BE2C (cell line): ENCODE data around the gene DCAF10.

Experiments
- DNase-seq: peaks from one replicate; pipeline ENCODE4 v3.0.0-alpha.2; 2020
- H3K27me3 ChIP-seq: fragments of 250-450 bp; sonication (Bioruptor Pico); 2 replicates; pipeline ENCODE4 v1.5.1; 2020; ENCODE audit warnings: mild to moderate bottlenecking
- H3K36me3 ChIP-seq: fragments of 250-450 bp; sonication (Bioruptor Pico); 2 replicates; pipeline ENCODE4 v1.5.1; 2020; ENCODE audit warnings: mild to moderate bottlenecking
- H3K4me1 ChIP-seq: fragments of 250-450 bp; sonication (Bioruptor Pico); 2 replicates; pipeline ENCODE4 v1.5.1; 2020
- H3K4me3 ChIP-seq: 2 replicates; pipeline ENCODE4 v1.5.1; 2011; ENCODE audit warnings: low read depth, low read length
- H3K9me3 ChIP-seq: fragments of 250-450 bp; sonication (Bioruptor Pico); 2 replicates; pipeline ENCODE4 v1.5.1; 2020
- TF ChIP-seq, protein P1 (sequence below): IDR thresholded peaks from 2 replicates; pipeline ENCODE4 v1.5.1; 2012; ENCODE audit warnings: mild to moderate bottlenecking, low read depth, low read length

DCAF10 gene

DNA sequence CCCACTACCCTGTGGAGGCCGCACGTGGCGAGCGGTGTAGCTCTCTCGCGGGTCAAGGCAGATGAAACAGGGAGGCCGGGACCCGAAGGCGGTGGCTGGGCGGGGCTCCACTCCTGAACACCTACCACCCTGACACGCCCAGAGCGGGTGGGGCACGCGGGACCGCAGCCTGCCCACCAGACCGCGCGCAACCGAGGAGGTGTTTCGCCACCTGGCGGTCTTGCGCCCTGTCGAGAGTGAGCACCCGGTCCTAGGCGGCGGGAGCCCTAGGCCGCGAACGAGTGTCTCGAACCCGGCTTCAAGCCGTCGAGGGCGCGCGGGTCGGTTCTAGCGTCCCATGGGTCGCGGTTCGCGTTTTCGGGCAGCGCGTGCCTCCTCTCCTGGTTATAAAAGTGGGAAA lies 13.5 kb upstream of the DCAF10 start:
- no peak overlapping the region for H3K4me3 ChIP-seq
- H3K9me3 ChIP-seq, result no peaks in the 10 kb centered on the region
- H3K36me3 ChIP-seq, result peaks cover 19% of the 10 kb centered on the region
- no peaks in the 10 kb centered on the region for H3K27me3 ChIP-seq
- H3K4me1 ChIP-seq, result no peaks in the 10 kb centered on the region; the same call in 1 of the 2 replicates
- DNase-seq, result no peak
- TF ChIP-seq, protein P1, sequence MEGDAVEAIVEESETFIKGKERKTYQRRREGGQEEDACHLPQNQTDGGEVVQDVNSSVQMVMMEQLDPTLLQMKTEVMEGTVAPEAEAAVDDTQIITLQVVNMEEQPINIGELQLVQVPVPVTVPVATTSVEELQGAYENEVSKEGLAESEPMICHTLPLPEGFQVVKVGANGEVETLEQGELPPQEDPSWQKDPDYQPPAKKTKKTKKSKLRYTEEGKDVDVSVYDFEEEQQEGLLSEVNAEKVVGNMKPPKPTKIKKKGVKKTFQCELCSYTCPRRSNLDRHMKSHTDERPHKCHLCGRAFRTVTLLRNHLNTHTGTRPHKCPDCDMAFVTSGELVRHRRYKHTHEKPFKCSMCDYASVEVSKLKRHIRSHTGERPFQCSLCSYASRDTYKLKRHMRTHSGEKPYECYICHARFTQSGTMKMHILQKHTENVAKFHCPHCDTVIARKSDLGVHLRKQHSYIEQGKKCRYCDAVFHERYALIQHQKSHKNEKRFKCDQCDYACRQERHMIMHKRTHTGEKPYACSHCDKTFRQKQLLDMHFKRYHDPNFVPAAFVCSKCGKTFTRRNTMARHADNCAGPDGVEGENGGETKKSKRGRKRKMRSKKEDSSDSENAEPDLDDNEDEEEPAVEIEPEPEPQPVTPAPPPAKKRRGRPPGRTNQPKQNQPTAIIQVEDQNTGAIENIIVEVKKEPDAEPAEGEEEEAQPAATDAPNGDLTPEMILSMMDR, result no peak

DNA sequence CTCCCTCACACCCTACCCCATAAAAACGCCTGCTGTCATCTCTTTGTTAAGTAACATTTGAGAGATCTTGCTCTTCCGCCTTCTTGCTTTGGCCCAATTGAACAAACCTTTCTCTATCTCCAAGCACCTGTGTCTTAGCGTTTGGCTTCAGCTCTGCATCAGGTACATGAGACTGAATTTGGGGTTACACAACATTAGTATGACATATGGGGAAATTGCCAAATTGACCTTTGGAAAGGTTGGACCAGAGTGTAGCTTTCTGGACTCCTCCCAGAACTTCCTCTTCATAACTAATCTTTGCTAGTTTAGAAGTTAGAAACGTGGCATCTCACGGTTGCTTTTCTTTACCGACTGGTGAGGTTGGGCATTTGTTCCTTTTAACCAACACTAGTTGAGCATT lies 12.3 kb upstream of the DCAF10 start:
- no peaks in the 10 kb centered on the region for H3K27me3 ChIP-seq
- H3K36me3 ChIP-seq, result peaks cover 6% of the 10 kb centered on the region
- no peak for DNase-seq
- H3K9me3 ChIP-seq, result no peaks in the 10 kb centered on the region
- TF ChIP-seq, protein P1, result no peak
- no peak overlapping the region for H3K4me3 ChIP-seq
- no peaks in the 10 kb centered on the region; the same call in 1 of the 2 replicates for H3K4me1 ChIP-seq

DNA sequence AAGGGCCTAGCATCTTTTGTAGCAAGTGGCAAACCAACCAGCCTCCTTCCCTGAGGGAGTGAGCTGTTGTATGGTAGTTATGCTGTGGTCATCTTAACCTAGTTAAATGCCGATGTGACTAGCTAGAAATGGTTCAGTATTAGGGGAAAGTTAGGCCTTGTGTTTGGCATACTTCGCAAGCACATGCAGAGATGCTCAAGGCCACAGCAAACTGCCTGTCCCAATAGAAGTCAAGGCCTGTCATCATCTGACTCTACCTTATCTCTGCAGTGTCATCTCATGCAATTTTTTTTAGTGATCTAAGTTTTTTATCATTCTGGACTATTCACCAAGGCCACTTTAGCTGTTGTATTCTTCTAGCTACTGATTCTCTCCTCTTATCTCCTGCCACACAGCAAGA lies 10.5 kb upstream of the DCAF10 start:
- no peaks in the 10 kb centered on the region for H3K9me3 ChIP-seq
- no peak overlapping the region for H3K4me3 ChIP-seq
- no peaks in the 10 kb centered on the region for H3K4me1 ChIP-seq
- H3K27me3 ChIP-seq, result no peaks in the 10 kb centered on the region
- no peak for DNase-seq
- H3K36me3 ChIP-seq, result no peaks in the 10 kb centered on the region
- TF ChIP-seq, protein P1, result no peak

DNA sequence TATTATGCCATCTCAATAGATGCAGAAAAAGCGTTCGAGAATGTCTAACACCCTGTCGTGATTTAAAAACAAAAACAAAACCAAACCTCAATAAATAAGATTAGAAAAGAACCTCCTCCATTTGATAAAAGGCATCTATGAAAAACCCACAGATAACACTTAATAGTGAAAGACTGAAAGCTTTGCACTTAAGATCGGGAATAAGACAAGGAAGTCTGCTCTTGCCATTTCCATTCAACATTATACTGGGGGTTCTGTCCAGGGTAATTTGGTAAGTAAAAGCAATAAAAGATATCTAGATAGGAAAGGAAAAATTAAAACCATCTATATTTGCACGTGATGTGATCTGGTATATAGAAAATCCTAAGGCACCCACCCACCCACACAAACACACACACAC lies 8.5 kb upstream of the DCAF10 start:
- no peaks in the 10 kb centered on the region for H3K9me3 ChIP-seq
- no peaks in the 10 kb centered on the region for H3K36me3 ChIP-seq
- H3K4me3 ChIP-seq, result no peak overlapping the region
- TF ChIP-seq, protein P1, result no peak
- H3K27me3 ChIP-seq, result no peaks in the 10 kb centered on the region
- H3K4me1 ChIP-seq, result no peaks in the 10 kb centered on the region
- DNase-seq, result no peak

DNA sequence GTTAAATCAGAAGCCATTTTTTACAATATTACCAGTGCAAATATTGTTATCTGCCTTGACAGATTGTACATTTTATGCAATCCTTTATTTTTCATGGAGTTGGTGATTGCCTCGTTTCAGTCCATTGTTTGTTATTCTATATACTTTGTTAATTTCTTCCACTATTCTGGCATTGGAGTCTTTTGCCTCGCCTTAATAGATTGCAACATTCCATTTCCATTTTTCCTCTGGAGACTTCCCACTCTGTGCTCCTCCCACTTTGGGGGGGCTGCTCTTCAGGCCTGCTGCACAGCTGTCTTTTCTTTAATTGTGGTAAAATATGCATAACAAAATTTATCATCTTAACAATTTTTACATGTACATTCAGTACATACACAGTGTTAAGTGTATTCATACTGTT lies 4.4 kb upstream of the DCAF10 start:
- no peak overlapping the region for H3K4me3 ChIP-seq
- no peaks in the 10 kb centered on the region for H3K9me3 ChIP-seq
- no peak for DNase-seq
- no peaks in the 10 kb centered on the region for H3K27me3 ChIP-seq
- no peaks in the 10 kb centered on the region for H3K4me1 ChIP-seq
- TF ChIP-seq, protein P1, result no peak
- H3K36me3 ChIP-seq, result no peaks in the 10 kb centered on the region

DNA sequence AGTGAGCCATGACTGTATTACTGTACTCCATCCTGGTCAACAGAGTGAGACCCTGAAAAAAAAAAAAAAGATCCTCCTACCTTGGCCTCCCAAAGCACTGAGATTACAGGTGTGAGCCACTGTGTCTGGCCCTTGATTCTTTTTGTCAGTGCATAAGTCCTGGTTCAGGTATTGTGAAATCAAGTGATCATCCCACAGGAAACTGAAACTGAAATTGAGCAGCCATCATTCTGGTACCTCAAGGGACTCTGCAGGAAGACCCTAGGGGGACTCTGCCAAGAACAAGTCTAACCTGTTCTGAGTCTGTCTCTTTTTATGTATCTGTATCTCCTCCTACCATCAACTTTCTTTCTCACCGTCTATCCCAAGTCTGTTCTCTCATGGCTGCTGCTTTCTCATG lies 1.9 kb upstream of the DCAF10 start:
- Histone ChIP-seq H3K4me1 (no peaks in the 10 kb centered on the region), H3K27me3 (no peaks in the 10 kb centered on the region), H3K4me3 (no peak overlapping the region), H3K9me3 (no peaks in the 10 kb centered on the region), H3K36me3 (no peaks in the 10 kb centered on the region)
- no peak for DNase-seq
- TF ChIP-seq, protein P1, result no peak
